NB4 (cell line): ENCODE results near the gene GALNT15.

Experiments used
- MYC ChIP-seq: IDR thresholded peaks from 2 replicates; pipeline ENCODE4 v1.6.1; 2011; ENCODE audit warnings: low read depth, low read length
- POLR2A ChIP-seq: IDR thresholded peaks from 2 replicates; pipeline ENCODE4 v1.6.1; 2011; ENCODE audit warnings: mild to moderate bottlenecking; ENCODE audit not compliant: insufficient read length; ENCODE audit errors: extremely low read depth
- TF ChIP-seq, protein P1 (sequence below): IDR thresholded peaks from one replicate; pipeline ENCODE4 v1.5.1; 2012; ENCODE audit warnings: low read depth, low read length
- TF ChIP-seq, protein P2 (sequence below): IDR thresholded peaks from 2 replicates; pipeline ENCODE4 v1.6.1; 2011; ENCODE audit warnings: low read depth, low read length

- TF ChIP-seq, protein P1, sequence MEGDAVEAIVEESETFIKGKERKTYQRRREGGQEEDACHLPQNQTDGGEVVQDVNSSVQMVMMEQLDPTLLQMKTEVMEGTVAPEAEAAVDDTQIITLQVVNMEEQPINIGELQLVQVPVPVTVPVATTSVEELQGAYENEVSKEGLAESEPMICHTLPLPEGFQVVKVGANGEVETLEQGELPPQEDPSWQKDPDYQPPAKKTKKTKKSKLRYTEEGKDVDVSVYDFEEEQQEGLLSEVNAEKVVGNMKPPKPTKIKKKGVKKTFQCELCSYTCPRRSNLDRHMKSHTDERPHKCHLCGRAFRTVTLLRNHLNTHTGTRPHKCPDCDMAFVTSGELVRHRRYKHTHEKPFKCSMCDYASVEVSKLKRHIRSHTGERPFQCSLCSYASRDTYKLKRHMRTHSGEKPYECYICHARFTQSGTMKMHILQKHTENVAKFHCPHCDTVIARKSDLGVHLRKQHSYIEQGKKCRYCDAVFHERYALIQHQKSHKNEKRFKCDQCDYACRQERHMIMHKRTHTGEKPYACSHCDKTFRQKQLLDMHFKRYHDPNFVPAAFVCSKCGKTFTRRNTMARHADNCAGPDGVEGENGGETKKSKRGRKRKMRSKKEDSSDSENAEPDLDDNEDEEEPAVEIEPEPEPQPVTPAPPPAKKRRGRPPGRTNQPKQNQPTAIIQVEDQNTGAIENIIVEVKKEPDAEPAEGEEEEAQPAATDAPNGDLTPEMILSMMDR = no peak
- no peak for TF ChIP-seq POLR2A
- TF ChIP-seq, protein P2, sequence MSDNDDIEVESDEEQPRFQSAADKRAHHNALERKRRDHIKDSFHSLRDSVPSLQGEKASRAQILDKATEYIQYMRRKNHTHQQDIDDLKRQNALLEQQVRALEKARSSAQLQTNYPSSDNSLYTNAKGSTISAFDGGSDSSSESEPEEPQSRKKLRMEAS = no peak
- no peak for TF ChIP-seq MYC
Observed at GRCh38 chr3:16252988-16253387, 78.5 kb downstream of the GALNT15 start.
